A549 (cell line): Measurements from ENCODE around the gene IGLON5.

Source experiments
- CBX8 ChIP-seq: fragments of 200-600 bp; sonication (generic); IDR thresholded peaks from 2 replicates; pipeline ENCODE4 v1.6.1; 2016
- CTCF ChIP-seq: fragments of >200 bp; sonication (Bioruptor Twin); formaldehyde crosslinking; IDR thresholded peaks from 3 replicates; pipeline ENCODE4 v1.5.1; 2016
- JUN ChIP-seq, 2 experiments: fragments of >200 bp; sonication (Bioruptor Twin); formaldehyde crosslinking; IDR thresholded peaks; 2 replicates in 1 of 2; 3 replicates in 1 of 2; pipeline ENCODE4 v1.6.1; 2016 to 2017
- RCOR1 ChIP-seq: fragments of 150-350 bp; IDR thresholded peaks from 2 replicates; pipeline ENCODE4 v1.6.1; 2014; ENCODE audit warnings: antibody characterized with exemption, low read length, low read depth

GRCh38 chr19:51326216-51327065, 15.0 kb downstream of the IGLON5 start:
- TF ChIP-seq CTCF (no peak), RCOR1 (no peak), CBX8 (no peak), JUN (IDR thresholded peaks at IDR 0.05) (no peak)
